H9 (cell line): ENCODE results near the gene INPP5J. TPM values are rescaled to one million over a fixed set of nuclear protein-coding genes. Genes with fewer than 3 reads are reported as not detected.

ENCODE experiments used
- DNase-seq: peaks from one replicate; pipeline ENCODE4 v3.0.0-alpha.2; 2017
- H2AFZ ChIP-seq: one replicate; pipeline ENCODE4 v1.6.1; 2013; ENCODE audit warnings: mild to moderate bottlenecking, low read length, control low read depth, moderate library complexity
- H2AK5ac ChIP-seq: 2 replicates; pipeline ENCODE4 v1.6.1; 2013; ENCODE audit warnings: low read length, control low read depth, mixed read lengths; ENCODE audit not compliant: insufficient read length
- H2BK120ac ChIP-seq: one replicate; pipeline ENCODE4 v1.6.1; 2013; ENCODE audit warnings: low read depth, mild to moderate bottlenecking, low read length, control low read depth, inconsistent platforms; ENCODE audit not compliant: poor library complexity, severe bottlenecking
- H2BK12ac ChIP-seq: 2 replicates; pipeline ENCODE4 v1.6.1; 2013; ENCODE audit warnings: low read length, control low read depth, mixed read lengths, low read depth; ENCODE audit not compliant: insufficient read length
- H2BK15ac ChIP-seq: 2 replicates; pipeline ENCODE4 v1.6.1; 2013; ENCODE audit warnings: low read depth, low read length, control low read depth
- H2BK20ac ChIP-seq: one replicate; pipeline ENCODE4 v1.6.1; 2013; ENCODE audit warnings: low read depth, mild to moderate bottlenecking, low read length, control low read depth, inconsistent platforms; ENCODE audit not compliant: poor library complexity, severe bottlenecking
- H2BK5ac ChIP-seq: 2 replicates; pipeline ENCODE4 v1.6.1; 2013; ENCODE audit warnings: low read length, control low read depth, mixed read lengths; ENCODE audit not compliant: insufficient read length
- H3K14ac ChIP-seq: 2 replicates; pipeline ENCODE4 v1.6.1; 2013; ENCODE audit warnings: low read length, control low read depth; ENCODE audit not compliant: insufficient read depth
- H3K18ac ChIP-seq: 2 replicates; pipeline ENCODE4 v1.6.1; 2013; ENCODE audit warnings: low read depth, mild to moderate bottlenecking, mixed read lengths, low read length, control low read depth; ENCODE audit not compliant: insufficient read length
- H3K23ac ChIP-seq: 2 replicates; pipeline ENCODE4 v1.6.1; 2013; ENCODE audit warnings: low read length, control low read depth, mixed read lengths, low read depth; ENCODE audit not compliant: insufficient read length
- H3K23me2 ChIP-seq: 2 replicates; pipeline ENCODE4 v1.6.1; 2013; ENCODE audit warnings: low read depth, mild to moderate bottlenecking, mixed read lengths, low read length, control low read depth; ENCODE audit not compliant: insufficient read length, poor library complexity, severe bottlenecking
- H3K27ac ChIP-seq: 2 replicates; pipeline ENCODE4 v1.5.1; 2013; ENCODE audit warnings: low read length, control low read depth, mixed read lengths, low read depth; ENCODE audit not compliant: insufficient read length
- H3K27me3 ChIP-seq: 2 replicates; pipeline ENCODE4 v1.6.1; 2013; ENCODE audit warnings: low read length, control low read depth, inconsistent platforms; ENCODE audit not compliant: insufficient read depth
- H3K4ac ChIP-seq: 2 replicates; pipeline ENCODE4 v1.6.1; 2013; ENCODE audit warnings: low read depth, mild to moderate bottlenecking, control low read depth, inconsistent platforms, low read length, moderate library complexity
- H3K4me1 ChIP-seq: 2 replicates; pipeline ENCODE4 v1.6.1; 2013; ENCODE audit warnings: low read length, control low read depth, inconsistent platforms; ENCODE audit not compliant: insufficient read depth
- H3K4me2 ChIP-seq: 2 replicates; pipeline ENCODE4 v1.6.1; 2013; ENCODE audit warnings: low read length, control low read depth, mixed read lengths; ENCODE audit not compliant: insufficient read length, insufficient read depth
- H3K56ac ChIP-seq: 2 replicates; pipeline ENCODE4 v1.6.1; 2013; ENCODE audit warnings: low read depth, mild to moderate bottlenecking, mixed read lengths, low read length, control low read depth; ENCODE audit not compliant: insufficient read length
- H3K79me1 ChIP-seq: 2 replicates; pipeline ENCODE4 v1.6.1; 2013; ENCODE audit warnings: low read depth, mild to moderate bottlenecking, moderate library complexity, low read length, control low read depth, inconsistent platforms; ENCODE audit not compliant: insufficient read depth, poor library complexity, severe bottlenecking
- H3K79me2 ChIP-seq: 2 replicates; pipeline ENCODE4 v1.6.1; 2013; ENCODE audit warnings: low read length, control low read depth, inconsistent platforms; ENCODE audit not compliant: insufficient read depth
- H3K9ac ChIP-seq: 2 replicates; pipeline ENCODE4 v1.6.1; 2013; ENCODE audit warnings: low read length, control low read depth, mixed read lengths; ENCODE audit not compliant: insufficient read length; ENCODE audit errors: extremely low read depth
- H3K9me3 ChIP-seq: one replicate; pipeline ENCODE4 v1.6.1; 2013; ENCODE audit warnings: low read depth, low read length, inconsistent platforms; ENCODE audit not compliant: control insufficient read depth
- H3T11ph ChIP-seq: one replicate; pipeline ENCODE4 v1.6.1; 2013; ENCODE audit warnings: mild to moderate bottlenecking, low read length, control low read depth, inconsistent platforms
- H4K20me1 ChIP-seq: one replicate; pipeline ENCODE4 v1.6.1; 2013; ENCODE audit not compliant: control insufficient read depth, insufficient read length, insufficient read depth
- H4K5ac ChIP-seq: 2 replicates; pipeline ENCODE4 v1.6.1; 2013; ENCODE audit warnings: low read depth, mild to moderate bottlenecking, mixed read lengths, low read length, control low read depth; ENCODE audit not compliant: insufficient read length
- H4K8ac ChIP-seq: replicated peaks from 2 replicates; pipeline ENCODE4 v1.6.1; 2013; ENCODE audit warnings: low read length, control low read depth, mixed read lengths, low read depth; ENCODE audit not compliant: insufficient read length
- H4K91ac ChIP-seq: 2 replicates; pipeline ENCODE4 v1.6.1; 2013; ENCODE audit warnings: low read depth, mild to moderate bottlenecking, moderate library complexity, mixed read lengths, low read length, control low read depth; ENCODE audit not compliant: insufficient read length
- H3K27ac Mint-ChIP-seq, 3 experiments: 2 replicates in 2 of 3; 3 replicates in 1 of 3; pipeline ENCODE4 v1.8.0; 2020 to 2021; ENCODE audit warnings: mixed read lengths in 3 of 3, mild to moderate bottlenecking in 1 of 3, moderate library complexity in 1 of 3
- H3K27me3 Mint-ChIP-seq: 2 replicates; pipeline ENCODE4 v1.8.0; 2021; ENCODE audit warnings: low read depth, mild to moderate bottlenecking, moderate library complexity, mixed read lengths
- H3K36me3 Mint-ChIP-seq, 3 experiments: 2 replicates in 2 of 3; 3 replicates in 1 of 3; pipeline ENCODE4 v1.8.0; 2020 to 2021; ENCODE audit warnings: low read depth in 3 of 3, mixed read lengths in 3 of 3; ENCODE audit not compliant: insufficient read depth in 1 of 3
- H3K4me1 Mint-ChIP-seq, 2 experiments: 2 replicates each; pipeline ENCODE4 v1.8.0; 2020; ENCODE audit warnings: mixed read lengths in 2 of 2
- H3K4me3 Mint-ChIP-seq, 2 experiments: 2 replicates in 1 of 2; 3 replicates in 1 of 2; pipeline ENCODE4 v1.8.0; 2020 to 2021; ENCODE audit warnings: mild to moderate bottlenecking in 2 of 2, mixed read lengths in 2 of 2, moderate library complexity in 1 of 2
- H3K9me3 Mint-ChIP-seq, 2 experiments: 2 replicates in 1 of 2; 3 replicates in 1 of 2; pipeline ENCODE4 v1.8.0; 2020; ENCODE audit warnings: mild to moderate bottlenecking in 2 of 2, mixed read lengths in 2 of 2, moderate library complexity in 1 of 2
- WGBS: extraction: QIAGEN DNeasy Blood & Tissue Kit; methylation state at CpG from one replicate; pipeline ENCODE4 v1.1.7; 2013; ENCODE audit warnings: missing lambda C conversion rate, low lambda C conversion rate, mixed read lengths; ENCODE audit not compliant: insufficient read length; ENCODE audit errors: extremely low coverage; 5-methylcytosine and 5-hydroxymethylcytosine counted together
- total RNA-seq: library from RNA; stranded (reverse); gene quantifications from 2 replicates; pipeline ENCODE4 v1.2.1, GENCODE V29; 2021
- TF ChIP-seq, protein P1 (sequence below): fragments of 200-600 bp; sonication (generic); conservative IDR thresholded peaks from 3 replicates; pipeline ENCODE4 v1.8.0; 2021; ENCODE audit warnings: antibody characterized with exemption, mild to moderate bottlenecking

INPP5J gene
- total RNA-seq, 1 experiment from 2014 or later: 4.9 TPM

DNA sequence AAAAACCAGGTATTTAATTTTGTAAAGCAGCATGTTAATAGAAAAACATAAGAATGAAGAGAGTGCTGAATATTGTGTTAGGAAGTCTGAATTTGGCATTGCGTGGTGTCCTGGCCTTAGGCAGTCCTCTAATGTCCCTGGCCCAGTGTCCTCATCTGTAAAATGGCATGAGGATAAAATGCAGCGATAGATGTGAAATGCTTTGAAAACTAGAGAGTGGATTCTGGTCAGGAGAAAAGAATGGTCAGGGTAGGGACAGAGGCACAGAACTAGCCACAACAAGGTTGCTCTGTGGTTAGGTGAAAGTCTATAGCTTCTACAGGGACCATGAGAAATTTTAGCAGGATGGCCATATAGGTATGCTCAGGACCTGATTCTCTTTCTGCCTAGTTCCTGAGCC lies 56.1 kb downstream of the INPP5J start:
- TF ChIP-seq, protein P1, sequence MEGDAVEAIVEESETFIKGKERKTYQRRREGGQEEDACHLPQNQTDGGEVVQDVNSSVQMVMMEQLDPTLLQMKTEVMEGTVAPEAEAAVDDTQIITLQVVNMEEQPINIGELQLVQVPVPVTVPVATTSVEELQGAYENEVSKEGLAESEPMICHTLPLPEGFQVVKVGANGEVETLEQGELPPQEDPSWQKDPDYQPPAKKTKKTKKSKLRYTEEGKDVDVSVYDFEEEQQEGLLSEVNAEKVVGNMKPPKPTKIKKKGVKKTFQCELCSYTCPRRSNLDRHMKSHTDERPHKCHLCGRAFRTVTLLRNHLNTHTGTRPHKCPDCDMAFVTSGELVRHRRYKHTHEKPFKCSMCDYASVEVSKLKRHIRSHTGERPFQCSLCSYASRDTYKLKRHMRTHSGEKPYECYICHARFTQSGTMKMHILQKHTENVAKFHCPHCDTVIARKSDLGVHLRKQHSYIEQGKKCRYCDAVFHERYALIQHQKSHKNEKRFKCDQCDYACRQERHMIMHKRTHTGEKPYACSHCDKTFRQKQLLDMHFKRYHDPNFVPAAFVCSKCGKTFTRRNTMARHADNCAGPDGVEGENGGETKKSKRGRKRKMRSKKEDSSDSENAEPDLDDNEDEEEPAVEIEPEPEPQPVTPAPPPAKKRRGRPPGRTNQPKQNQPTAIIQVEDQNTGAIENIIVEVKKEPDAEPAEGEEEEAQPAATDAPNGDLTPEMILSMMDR: no peak
- H2BK120ac ChIP-seq: peak overlapping the region; percentile 67
- no peak overlapping the region for H3K9ac ChIP-seq
- no peak overlapping the region for H2AK5ac ChIP-seq
- no peak overlapping the region for H3K27ac ChIP-seq
- no peak overlapping the region for H2AFZ ChIP-seq
- no peak overlapping the region for H4K91ac ChIP-seq
- peaks cover 2% of the 10 kb centered on the region for H3K79me1 ChIP-seq
- H3K27me3 ChIP-seq: no peaks in the 10 kb centered on the region
- H3K4me3 Mint-ChIP-seq: no peak overlapping the region
- no peak overlapping the region for H3K23ac ChIP-seq
- H3K18ac ChIP-seq: no peak overlapping the region
- H3K56ac ChIP-seq: no peak overlapping the region
- H2BK5ac ChIP-seq: no peak overlapping the region
- no CpG with 5 or more reads among the region's 2 CpGs for WGBS
- H2BK20ac ChIP-seq: no peak overlapping the region
- H2BK15ac ChIP-seq: no peak overlapping the region
- H3K14ac ChIP-seq: no peak overlapping the region
- H3K9me3 ChIP-seq: no peaks in the 10 kb centered on the region
- no peak for DNase-seq
- H4K5ac ChIP-seq: no peak overlapping the region
- H3K4me1 ChIP-seq: no peaks in the 10 kb centered on the region
- H3K4me1 Mint-ChIP-seq: no peaks in the 10 kb centered on the region
- H3K9me3 Mint-ChIP-seq: peaks cover 2% of the 10 kb centered on the region in 2 experiments; a peak in 3 of 5 replicates
- H3K23me2 ChIP-seq: no peaks in the 10 kb centered on the region
- H4K8ac ChIP-seq: no peak overlapping the region
- H3T11ph ChIP-seq: no peak overlapping the region
- no peak overlapping the region for H3K4ac ChIP-seq
- H2BK12ac ChIP-seq: no peak overlapping the region
- H3K27me3 Mint-ChIP-seq: no peaks in the 10 kb centered on the region
- H3K4me2 ChIP-seq: no peak overlapping the region
- peaks cover 8 to 23% (median 8%) of the 10 kb centered on the region in 3 experiments for H3K36me3 Mint-ChIP-seq
- H3K79me2 ChIP-seq: no peaks in the 10 kb centered on the region; the same call in 1 of the 2 replicates
- no peak overlapping the region for H3K27ac Mint-ChIP-seq
- H4K20me1 ChIP-seq: no peaks in the 10 kb centered on the region
